GM15510 (cell line): ENCODE data around the gene TIMP2.

Experiments
- POLR2A ChIP-seq: IDR thresholded peaks from 3 replicates; pipeline ENCODE4 v1.6.1; 2011; ENCODE audit warnings: borderline replicate concordance; ENCODE audit not compliant: insufficient read length; ENCODE audit errors: extremely low read depth

Gene TIMP2, protein sequence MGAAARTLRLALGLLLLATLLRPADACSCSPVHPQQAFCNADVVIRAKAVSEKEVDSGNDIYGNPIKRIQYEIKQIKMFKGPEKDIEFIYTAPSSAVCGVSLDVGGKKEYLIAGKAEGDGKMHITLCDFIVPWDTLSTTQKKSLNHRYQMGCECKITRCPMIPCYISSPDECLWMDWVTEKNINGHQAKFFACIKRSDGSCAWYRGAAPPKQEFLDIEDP

DNA sequence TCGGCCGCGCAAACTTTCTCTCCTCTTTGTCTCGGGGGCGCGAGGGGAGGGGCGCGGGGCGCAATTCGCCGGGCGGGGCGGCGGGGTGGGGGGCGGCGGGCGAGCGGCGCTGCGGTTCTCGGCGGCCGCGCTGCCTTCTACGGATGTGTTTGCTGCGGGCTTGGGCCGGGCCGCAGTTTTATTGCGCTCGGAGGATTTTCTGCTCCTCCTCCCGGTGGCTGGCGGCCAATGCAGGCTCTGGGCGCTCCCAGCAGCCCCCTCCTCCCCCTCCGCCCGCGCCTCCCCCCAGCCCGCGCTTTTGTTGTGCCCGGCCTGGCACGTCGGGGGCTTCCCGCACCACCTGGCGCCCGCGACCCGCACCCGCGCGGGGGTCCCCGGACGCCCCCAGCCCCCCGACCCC, at the start of gene TIMP2:
Gene TIMP2 (minus strand): TSS at position 154 of the 400 bp plus-strand sequence. CDS start 299 bp downstream, outside the sequence.
- no peak for TF ChIP-seq POLR2A

DNA sequence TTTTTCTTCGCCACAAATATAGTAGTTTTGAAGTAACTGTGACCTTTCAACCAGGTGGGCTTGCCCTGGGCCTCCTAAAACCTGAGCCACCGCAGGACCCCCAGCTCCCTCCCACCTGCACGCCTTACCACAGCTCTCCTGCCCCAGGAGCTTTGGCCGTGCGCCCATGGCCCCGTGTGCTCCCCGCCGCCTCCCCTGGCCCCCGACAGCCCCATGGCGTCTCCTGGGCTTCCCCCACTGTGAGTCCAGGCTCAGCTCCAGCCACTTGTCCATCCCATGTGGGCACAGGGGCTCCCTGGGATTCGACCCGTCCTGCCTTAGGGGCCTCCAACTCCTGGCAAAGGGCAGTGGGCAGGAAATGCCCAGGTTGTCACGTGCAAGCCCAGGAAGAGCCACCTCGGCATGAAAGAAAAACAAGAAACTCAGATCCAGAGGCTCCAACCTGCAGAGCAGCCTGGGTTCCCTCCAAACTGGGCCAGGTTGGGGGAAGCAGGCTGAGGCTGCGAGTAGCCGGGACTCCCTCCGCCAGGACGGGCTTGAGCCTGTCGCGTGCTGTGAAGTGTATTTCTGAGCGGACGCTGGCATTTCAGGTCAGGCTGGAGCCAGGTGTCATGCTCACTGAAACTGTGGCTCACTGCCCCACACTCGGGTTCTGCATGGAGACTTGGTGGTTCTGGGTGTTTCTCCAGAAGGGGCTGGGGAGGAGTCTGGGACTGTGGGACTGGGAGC, 48.8 kb upstream of the TIMP2 start:
- TF ChIP-seq POLR2A, result no peak

DNA sequence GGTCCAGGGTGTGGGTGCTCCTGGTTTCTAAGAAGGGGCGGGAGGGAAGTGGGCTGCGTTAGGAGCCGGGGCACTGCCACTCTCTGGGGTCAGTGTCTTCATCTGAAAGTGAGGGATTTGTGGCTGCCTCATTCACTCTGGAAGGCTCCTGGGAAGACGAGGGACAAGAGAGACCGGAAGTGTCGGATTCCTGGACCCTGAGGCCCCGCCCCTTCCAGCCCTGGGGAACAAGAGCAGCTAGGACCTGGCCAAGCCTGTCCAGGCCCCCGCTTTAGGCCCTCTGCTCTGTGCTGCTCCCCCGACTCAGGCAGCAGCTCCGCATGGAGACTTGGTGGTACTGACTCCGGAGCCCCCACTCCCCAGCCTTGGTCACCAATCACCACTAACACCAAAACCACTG, 48.0 kb upstream of the TIMP2 start:
- TF ChIP-seq POLR2A, result no peak

DNA sequence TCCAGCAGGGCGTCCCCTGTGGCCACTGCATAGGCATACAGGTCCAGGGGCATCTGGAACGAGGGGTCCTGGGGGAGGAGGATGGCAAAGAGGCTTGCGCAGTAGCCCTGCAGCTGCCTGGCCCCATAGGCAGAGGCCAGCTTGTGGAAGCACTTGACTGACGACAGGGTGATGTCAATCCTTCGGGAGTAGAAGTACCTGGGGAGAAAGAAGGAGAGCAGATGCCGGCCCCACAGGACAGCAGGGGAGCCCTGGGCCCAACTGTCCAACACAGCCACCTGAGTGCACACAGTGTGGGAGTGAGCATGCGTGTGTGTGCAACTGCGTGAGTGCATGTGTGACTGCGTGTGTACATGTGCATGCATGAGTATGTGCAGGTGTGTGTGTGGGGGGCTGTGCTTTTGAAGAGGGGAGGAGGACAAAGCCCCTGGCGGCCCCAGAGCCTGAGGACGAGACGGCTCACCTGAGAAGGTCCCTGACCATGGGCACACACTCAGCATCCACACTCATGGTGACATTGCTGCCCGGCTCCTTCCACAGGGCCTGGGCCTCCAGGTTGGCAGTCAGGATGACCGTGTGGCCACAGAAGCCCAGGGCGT, 47.4 kb upstream of the TIMP2 start:
- no peak for TF ChIP-seq POLR2A

DNA sequence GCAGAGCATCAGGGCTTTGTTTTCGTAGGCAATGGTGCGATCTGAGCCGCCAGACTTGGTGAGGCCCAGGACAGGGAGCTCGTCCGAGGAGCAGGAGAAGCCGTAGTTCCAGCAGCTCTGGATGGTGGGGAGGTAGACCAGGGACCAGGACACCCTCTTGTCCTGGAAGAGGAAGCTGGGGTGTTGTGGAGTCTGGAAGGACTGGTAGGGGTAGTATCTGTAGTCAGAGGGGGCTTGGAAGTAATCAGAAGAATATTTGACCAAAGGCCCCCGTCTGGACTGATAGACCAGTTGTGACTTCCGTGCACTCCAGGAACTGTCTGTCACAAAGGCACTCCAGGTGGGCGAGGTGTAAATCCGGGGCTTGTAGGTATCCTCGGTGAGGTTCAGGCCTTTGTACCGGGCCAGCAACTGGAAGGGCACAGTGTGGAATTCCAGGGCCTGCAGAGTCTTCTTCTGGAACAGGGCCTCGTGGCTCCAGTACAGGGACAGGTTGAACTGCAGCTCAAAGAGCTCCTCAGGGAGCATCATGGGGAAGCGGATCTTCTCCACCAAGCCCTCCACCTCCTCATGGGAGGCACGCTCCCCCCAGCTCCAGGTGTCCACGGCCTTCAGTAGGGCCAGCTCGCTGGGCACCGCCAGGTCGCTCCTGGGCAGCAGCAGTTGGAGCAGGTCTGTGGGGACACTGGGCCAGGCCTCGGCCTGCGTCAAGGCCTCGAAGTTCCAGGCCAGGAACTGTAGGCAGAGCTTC, 46.7 kb upstream of the TIMP2 start:
- TF ChIP-seq POLR2A, result no peak

DNA sequence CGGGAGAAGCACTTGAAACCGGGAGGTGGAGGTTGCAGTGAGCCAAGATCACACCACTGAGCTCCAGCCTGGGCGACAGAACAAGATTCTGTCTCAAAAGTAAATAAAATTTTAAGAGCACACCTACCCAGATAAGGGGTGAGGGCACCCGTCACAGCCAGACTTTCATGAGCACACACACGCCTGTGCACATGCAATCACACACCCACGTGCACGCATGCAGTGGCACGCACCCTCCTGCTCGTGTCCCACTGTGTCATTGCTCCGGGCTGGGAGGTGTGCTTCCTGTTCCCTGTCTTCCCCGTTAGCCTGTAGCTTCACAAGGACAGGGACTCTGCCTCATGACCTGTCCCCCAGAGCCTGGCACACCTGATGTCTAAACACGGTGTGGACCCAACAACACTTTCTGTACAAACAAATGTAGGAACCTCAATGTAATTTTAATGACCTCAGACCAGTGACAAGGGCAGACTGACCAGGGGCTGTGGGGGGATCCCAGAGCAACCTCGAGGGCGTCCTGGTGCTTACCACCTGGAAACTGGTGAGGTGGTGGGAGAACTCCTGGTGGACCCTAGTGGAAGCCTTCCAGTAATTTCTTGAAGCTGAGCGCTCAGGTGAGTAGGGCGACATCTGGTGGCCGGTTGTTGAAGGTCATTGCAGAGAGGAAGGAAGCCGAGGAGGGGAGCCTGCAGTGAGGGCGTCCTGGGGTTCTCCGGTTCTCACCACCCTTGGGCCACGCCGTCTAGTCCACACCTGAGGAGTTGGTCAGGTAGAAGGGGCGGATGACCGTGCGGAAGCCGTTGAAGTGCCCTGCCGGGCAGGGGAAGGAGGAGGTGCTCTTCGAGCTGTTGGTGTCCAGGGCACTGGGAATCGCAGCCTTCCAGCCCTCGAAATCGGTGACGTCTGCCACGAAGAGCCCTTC, 45.9 kb upstream of the TIMP2 start:
- no peak for TF ChIP-seq POLR2A

DNA sequence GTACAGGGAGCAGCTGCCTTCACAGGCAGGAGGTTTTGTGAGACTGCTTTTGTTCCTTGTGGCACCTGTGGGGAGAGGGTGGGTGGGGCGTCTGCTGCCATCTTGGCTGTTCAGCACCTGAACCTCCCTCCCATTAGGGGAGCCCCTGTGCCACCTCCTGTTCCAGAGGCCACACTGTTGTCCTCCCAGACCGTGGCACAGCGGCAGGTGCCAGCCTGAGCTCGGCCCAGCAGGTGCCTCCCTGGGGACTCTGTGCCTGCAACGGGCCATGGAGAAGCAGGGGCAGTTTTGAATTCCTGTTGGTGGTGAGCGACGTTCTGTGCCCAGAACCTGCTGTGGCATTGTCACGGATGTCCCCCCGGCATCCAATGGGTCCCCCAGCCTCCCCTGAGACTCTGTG, 44.7 kb upstream of the TIMP2 start:
- no peak for TF ChIP-seq POLR2A

DNA sequence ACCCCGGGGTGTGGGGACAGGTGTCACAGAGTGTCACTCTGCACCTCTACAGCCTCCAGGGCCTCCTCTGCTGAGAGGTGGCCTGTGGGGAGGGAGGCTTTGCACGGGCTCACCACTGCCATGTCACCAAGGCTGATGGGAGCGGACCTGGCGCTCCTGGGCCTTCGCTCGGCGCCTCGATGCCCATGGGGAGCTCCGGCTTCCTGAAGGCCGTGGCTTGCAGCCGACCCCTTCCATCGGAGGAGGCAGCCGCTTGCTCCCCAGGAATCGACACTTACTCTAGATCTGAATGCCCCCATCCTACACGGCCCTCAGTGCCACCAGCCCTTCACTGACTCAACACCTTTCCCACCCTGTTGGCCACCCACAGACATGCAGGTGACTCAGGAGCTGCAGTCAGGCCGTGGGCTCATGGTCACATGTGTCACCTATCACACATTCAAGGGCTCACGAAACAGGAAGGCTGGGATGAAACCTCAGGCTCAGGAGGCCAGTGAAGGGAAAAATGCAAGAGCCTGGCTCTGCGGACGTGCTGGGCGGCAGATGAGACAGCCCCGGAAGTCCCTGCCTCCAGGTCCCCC, 42.7 kb upstream of the TIMP2 start:
- no peak for TF ChIP-seq POLR2A

DNA sequence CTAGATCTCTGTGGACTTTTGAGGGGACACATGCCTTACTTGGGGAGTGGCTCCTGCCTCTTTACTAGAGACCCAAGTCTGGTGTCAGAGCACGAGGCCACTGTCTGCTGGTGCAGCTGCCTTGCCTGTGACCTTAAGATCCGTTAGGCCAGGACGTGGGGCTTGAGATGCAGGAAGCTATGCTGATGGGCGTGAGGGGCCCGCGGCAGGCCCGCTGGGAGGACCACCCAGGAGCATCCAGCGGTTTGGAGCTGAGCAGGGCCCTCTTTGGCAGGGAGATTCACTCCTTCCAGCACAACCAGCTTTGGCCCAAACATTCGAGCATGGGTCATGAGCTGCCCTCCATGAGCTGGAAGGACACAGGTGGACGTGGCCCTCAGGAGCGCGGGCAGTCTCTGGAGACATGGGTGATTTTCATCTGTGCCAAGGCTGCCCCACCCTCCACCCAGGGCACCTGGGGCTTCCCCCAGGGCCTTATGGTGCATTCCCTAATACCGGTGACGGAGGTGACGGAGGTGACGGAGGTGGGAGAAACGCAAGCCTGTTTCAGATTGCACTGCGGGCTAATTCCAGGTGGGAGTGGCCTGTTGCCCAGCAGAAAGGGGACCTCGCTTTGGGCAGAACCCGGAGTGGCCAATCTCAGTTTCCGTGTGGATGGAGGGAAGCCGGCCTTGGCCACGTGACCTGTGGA, 41.9 kb upstream of the TIMP2 start:
- TF ChIP-seq POLR2A, result no peak

DNA sequence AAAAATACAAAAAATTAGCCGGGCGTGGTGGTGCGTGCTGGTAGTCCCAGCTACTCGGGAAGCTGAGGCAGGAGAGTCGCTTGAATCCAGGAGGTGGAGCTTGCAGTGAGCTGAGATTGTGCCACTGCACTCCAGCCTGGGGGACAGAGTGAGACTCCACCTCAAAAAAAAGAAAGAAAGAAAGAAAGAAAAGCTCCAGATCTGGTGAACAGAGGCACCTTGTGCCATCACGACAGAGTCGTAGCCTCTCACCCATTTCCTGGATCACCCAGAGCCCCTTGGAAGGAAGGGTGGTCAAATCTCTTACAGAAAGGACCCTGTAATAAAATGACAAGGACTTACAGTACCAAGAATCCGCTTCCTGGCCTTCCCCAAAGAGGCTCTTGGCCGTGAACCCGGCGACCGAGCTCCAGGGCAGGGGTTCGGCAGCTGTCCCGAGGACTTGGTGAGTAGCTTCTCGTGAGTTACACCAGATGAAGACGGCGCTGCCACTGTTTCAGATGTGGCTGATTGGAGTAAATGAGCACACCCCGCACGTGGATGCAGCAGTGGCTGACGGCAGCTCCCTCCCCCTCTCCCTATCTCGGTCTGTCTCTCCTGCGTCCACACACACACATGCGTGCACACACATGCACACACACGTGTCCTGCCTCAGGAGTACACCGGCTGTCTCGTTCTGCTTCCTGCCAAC, 41.1 kb upstream of the TIMP2 start:
- no peak for TF ChIP-seq POLR2A

DNA sequence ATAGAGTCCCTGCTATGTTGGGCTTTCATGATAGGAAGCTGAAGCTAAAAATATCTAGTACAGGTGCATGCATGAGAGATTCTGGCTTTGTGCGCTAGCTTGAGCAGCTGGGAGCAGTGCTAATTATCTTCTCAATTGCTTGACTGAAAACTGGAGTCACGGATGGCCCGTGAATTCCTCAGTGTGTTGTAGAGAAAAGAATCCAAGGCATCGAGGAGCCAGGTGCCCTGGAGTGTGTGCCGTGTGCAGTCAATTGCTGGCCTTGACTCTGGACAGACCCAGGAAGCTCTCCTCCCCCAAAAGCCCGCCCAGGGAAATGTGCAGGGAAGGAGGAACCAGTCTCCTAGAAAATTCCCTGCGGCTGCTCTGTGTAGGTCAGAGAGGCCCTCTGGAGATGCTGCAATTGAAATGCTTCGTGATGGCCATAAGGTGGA, 40.3 kb upstream of the TIMP2 start:
- TF ChIP-seq POLR2A, result no peak

DNA sequence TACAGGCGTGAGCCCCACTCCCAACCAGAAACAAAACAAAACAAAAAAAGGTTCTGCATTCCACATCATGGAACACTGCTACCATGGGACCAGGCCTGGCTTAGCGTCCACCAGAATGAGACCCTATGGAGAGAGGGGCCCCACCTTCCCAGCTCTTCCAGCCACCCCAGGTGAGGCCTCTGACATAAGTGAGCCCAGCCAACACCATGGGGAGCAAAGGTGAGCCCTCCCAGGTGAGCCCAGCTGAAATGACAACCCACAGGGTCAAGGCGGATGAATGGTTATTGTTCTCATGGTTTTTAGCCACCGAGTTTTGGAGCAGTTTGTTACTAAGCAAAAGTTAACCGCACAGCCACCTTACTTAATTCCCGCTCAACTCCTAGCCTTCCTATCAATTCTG, 38.2 kb upstream of the TIMP2 start:
- no peak for TF ChIP-seq POLR2A
